IgD-negative memory B cell (primary cell): ENCODE data around the gene C2orf15. TPM values are rescaled to one million over a fixed set of nuclear protein-coding genes. Genes with fewer than 3 reads are reported as not detected.

Experiments
- H3K27ac Mint-ChIP-seq, 3 donors: one replicate each; pipeline ENCODE4 v1.8.0; 2020 to 2022; ENCODE audit warnings: mild to moderate bottlenecking in 3 of 3, mixed read lengths in 3 of 3, moderate library complexity in 1 of 3
- H3K27me3 Mint-ChIP-seq: one replicate; pipeline ENCODE4 v1.8.0; 2021; ENCODE audit warnings: mixed read lengths
- H3K36me3 Mint-ChIP-seq: one replicate; pipeline ENCODE4 v1.8.0; 2020; ENCODE audit warnings: mild to moderate bottlenecking, mixed read lengths
- H3K4me1 Mint-ChIP-seq, 3 donors: one replicate each; pipeline ENCODE4 v1.8.0; 2020 to 2022; ENCODE audit warnings: mixed read lengths in 3 of 3, mild to moderate bottlenecking in 1 of 3
- H3K4me3 Mint-ChIP-seq, 4 donors: one replicate each; pipeline ENCODE4 v1.8.0; 2020 to 2022; ENCODE audit warnings: mild to moderate bottlenecking in 4 of 4, mixed read lengths in 4 of 4, moderate library complexity in 3 of 4
- H3K9me3 Mint-ChIP-seq, 3 donors: one replicate each; pipeline ENCODE4 v1.8.0; 2020 to 2021; ENCODE audit warnings: mixed read lengths in 3 of 3, mild to moderate bottlenecking in 1 of 3
- polyA plus RNA-seq: library from polyadenylated mRNA; unstranded; fragments of 300-500 nt; fragmentation: Illumina TruSeq; gene quantifications from one replicate; pipeline ENCODE4 v1.2.3, GENCODE V29; 2021

Gene C2orf15
- polyA plus RNA-seq, 1 donor from 2014 or later = 2.0 TPM

DNA sequence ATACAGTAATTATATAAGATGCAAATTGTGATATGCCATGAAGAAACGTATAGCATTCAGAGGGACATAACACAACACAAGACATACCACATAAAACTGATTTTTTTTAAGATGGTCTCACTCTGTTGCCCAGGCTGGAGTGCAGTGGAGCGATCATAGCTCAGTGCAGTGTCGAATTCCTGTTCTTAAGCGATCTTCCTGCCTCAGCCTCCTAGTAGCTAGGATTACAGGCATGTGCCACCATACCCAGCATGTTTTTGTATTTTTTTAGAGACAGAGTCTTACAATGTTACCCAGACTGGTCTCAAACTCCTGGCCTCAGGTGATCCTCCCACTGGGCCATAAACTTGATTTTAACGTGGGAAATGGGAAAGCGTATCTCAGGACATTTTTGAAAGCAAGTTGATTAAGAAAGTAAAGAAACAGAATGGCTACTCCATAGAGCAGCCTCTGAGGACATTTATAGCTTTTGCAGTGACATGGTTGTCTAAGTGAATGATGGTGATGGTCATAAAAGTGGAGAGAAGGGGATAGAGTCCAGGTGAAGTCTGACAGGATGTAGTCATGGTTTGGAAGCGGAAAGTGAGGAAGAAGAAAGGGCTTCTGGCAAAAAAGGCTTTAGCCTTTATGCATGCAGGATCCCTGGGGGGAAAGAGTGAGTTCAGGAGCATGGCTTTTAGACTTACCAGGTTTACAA lies 10.8 kb downstream of the C2orf15 start:
- peaks cover 4% of the 10 kb centered on the region for H3K36me3 Mint-ChIP-seq
- no peaks in the 10 kb centered on the region for H3K9me3 Mint-ChIP-seq
- H3K27ac Mint-ChIP-seq = no peak overlapping the region
- no peaks in the 10 kb centered on the region for H3K27me3 Mint-ChIP-seq
- H3K4me3 Mint-ChIP-seq = no peak overlapping the region
- peaks cover 22 to 30% (median 27%) of the 10 kb centered on the region in 3 donors for H3K4me1 Mint-ChIP-seq

DNA sequence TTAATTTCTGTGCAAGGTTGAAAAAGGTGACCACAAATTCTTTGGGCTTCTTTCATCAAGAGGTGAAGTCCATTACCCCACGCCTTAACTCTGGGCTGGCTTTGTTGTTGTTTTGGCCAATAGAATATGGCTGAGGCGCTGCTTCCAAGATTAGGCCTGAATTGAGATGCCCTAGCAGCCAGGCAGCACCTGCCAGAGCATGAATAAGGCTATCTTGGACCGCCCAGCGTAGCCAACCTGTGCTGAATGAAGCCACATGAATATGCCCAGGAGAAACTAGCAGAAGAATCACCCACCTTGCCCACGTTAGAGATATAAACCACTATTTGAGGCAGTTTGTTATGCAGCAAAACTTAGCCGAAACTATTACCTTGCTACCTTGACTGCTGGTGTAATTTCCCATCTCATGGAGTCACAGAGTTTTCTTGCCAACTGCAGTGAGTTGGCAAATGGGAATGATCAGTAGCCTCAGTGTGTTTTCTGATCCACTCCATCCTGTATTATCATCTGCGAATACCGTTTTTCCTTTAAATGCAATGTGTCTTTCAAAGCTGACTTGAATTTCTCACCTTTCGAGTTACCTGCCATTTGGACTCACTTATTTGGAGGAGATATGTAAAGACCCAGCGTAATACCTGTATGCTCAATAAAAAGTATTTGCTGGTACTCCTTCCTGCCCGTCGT lies 12.6 kb downstream of the C2orf15 start:
- Mint-ChIP-seq H3K4me3 (peak overlapping the region in 2 of 4 donors; percentile 91 to 100), H3K36me3 (peaks cover 3% of the 10 kb centered on the region), H3K9me3 (no peaks in the 10 kb centered on the region), H3K4me1 (peaks cover 27 to 34% (median 33%) of the 10 kb centered on the region in 3 donors), H3K27me3 (no peaks in the 10 kb centered on the region), H3K27ac (peak overlapping the region in 2 of 3 donors; percentile 97 to 99)

DNA sequence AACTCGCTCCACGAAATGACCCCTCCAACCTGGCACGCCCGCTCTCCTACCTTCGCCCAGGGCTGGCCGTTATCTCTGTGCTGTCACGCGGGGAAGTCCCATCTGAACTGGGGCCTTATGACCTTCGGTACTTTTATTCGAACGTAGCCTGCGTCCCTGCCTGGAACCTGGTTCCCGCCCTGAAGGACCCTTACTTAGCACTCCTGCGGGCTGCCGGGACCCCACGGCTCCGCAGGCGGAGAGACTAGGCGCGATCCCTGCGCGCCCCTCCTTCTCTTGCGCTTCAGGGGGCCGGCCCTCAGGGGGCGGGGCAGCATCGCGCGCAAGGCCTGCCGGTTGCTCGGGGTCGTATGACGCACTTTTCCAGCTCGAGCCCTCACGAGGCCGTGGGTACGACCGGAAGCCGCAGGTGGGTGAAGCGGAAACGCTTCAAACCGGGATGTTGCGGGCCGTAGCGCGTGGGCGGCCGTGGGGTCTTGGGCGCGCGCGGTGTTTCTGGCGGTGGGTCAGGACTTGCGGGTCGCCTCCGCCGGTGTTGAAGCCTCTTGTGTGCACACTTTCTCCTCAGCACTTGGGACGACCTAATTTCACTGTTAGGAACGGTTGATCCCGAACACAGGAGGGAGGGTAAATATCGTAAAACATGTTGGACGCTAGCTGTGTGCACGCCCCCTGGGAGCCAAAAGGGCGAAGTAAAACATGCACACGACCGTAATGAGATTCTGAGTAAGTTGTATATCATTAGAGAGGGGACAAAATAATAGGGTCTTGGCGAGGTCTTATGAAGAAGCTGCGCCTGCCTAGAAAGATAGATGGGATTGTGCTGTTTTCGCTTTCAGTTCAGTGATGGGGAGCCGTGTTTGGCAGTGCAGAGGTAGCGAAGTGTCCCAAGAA lies 13.4 kb downstream of the C2orf15 start, which contains the start of the genes LIPT1 and TSGA10:
TSS of gene LIPT1 (plus strand) at position 325 of the 894 bp plus-strand sequence. CDS start 6,991 bp downstream, outside the sequence.
TSS of gene TSGA10 (minus strand) at position 300 of the 894 bp plus-strand sequence. CDS start 45,503 bp downstream, outside the sequence.
- Mint-ChIP-seq H3K27me3 (no peaks in the 10 kb centered on the region), H3K9me3 (no peaks in the 10 kb centered on the region), H3K4me1 (peaks cover 32 to 38% (median 37%) of the 10 kb centered on the region in 3 donors), H3K27ac (peak within 1 kb of the TSS in 2 of 3 donors; percentile 97 to 99), H3K4me3 (peak within 1 kb of the TSS in 2 of 4 donors; percentile 91 to 100), H3K36me3 (peaks cover 3% of the 10 kb centered on the region)

DNA sequence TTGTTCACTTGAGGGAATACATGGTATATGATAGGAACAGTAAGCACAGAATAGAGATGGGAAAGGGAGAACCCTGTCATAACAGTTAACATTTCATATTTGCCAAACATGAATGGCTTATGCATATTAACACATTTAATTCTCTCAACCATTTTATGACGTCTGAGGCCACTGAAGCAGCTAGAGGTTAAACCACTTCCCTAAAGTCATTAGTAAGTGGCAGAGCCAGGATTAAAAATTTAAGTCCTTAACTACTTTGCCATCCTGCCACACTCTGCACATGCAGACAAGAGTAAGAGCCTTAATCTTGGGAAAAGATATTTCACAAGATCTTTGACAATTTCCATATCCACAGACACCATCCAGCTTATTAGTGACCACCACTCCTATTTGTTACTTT lies 15.4 kb downstream of the C2orf15 start:
- H3K4me1 Mint-ChIP-seq = peaks cover 32 to 38% (median 37%) of the 10 kb centered on the region in 3 donors
- H3K9me3 Mint-ChIP-seq = no peaks in the 10 kb centered on the region
- H3K27me3 Mint-ChIP-seq = no peaks in the 10 kb centered on the region
- peak overlapping the region in 2 of 3 donors; percentile 97 to 99 for H3K27ac Mint-ChIP-seq
- H3K4me3 Mint-ChIP-seq = peak overlapping the region in 1 of 4 donors; percentile 82
- H3K36me3 Mint-ChIP-seq = peaks cover 7% of the 10 kb centered on the region

DNA sequence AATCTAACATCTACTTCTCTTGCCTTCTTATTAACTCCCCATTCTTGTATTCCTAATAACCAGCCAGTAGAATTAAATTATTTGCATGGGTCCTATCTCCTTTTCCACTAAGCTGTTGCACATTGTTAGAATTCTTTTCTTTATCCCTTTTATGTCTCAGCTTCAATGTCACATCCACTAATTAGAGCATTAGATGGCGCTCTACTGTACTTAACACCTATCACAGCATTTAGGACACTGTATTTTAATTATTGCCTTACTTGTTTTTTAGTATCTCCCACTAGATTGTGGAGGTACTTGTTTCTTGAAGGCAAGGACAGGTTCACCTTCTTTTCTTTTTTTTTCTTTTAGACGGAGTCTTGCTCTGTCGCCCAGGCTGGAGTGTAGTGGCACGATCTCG lies 17.1 kb downstream of the C2orf15 start:
- peaks cover 32 to 38% (median 36%) of the 10 kb centered on the region in 3 donors for H3K4me1 Mint-ChIP-seq
- peak overlapping the region in 2 of 3 donors; percentile 37 to 61 for H3K27ac Mint-ChIP-seq
- no peaks in the 10 kb centered on the region for H3K9me3 Mint-ChIP-seq
- H3K4me3 Mint-ChIP-seq = peak overlapping the region in 1 of 4 donors; percentile 15
- H3K36me3 Mint-ChIP-seq = peaks cover 8% of the 10 kb centered on the region
- no peaks in the 10 kb centered on the region for H3K27me3 Mint-ChIP-seq

DNA sequence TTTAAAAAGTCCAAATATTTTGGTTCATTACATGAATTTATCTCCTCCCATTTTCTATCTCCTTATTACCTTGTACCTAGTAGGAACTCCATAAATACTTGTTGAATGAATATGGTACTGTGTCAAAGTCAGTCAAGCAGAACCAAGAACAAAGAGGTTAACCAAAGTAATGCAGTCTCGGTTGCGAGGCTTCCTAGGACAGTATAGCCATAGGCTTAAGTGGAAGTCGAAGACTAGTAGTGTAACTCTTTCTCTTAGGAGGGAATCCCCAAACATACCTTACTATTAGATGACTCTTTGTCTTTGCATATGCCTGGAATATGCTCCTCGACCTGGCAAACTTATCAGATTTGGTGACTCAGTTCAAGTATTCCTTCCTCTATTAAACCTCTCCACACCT lies 18.1 kb downstream of the C2orf15 start:
- Mint-ChIP-seq H3K9me3 (no peaks in the 10 kb centered on the region), H3K4me3 (peak overlapping the region in 1 of 4 donors; percentile 18), H3K36me3 (peaks cover 10% of the 10 kb centered on the region), H3K4me1 (peaks cover 27 to 33% (median 29%) of the 10 kb centered on the region in 3 donors), H3K27ac (peak overlapping the region in 2 of 3 donors; percentile 8 to 54), H3K27me3 (no peaks in the 10 kb centered on the region)

DNA sequence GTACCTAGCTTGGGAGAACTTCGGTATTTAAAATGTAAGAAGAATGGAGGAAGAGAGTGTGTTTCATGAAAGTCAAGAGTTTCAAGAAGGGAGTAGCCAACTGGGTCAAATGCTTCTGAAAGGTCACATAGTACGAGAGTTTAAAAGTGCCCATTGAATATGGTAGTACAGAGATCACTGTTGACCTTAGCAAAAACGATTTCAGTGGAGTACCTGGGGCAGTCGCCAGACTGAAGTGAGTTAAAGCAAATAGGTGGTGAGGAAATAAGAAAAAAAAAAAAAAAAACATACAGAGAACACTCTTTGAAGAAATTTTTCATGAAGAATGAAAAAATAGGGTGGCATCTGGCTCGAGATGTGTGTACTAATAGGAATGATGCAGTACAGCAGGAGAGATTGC lies 24.7 kb downstream of the C2orf15 start:
- Mint-ChIP-seq H3K36me3 (peaks cover 5% of the 10 kb centered on the region), H3K4me1 (peaks cover 0 to 4% (median 0%) of the 10 kb centered on the region in 3 donors), H3K27me3 (no peaks in the 10 kb centered on the region), H3K27ac (peak overlapping the region in 2 of 3 donors; percentile 47 to 73), H3K9me3 (no peaks in the 10 kb centered on the region), H3K4me3 (no peak overlapping the region)

DNA sequence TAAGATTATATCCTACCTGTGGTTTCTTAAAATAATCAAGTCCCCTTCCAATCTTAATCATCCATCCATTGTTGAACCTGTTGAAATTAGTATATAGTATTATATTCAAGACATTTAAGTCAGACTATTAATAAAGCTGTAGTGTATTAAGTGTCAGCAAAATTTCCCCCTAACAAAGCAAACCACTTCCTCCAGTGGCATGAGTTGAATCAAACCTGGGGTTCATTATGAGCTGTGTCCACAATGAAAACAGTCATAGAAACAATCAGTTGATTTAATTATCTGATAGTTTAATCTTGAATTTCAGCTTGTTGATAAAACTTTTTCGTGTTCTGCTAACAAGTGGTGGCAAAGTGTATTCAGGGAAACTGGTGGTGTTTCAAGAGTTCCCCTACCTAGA lies 28.0 kb downstream of the C2orf15 start:
- Mint-ChIP-seq H3K9me3 (no peaks in the 10 kb centered on the region), H3K27ac (no peak overlapping the region), H3K27me3 (no peaks in the 10 kb centered on the region), H3K4me1 (no peaks in the 10 kb centered on the region), H3K36me3 (no peaks in the 10 kb centered on the region), H3K4me3 (no peak overlapping the region)

DNA sequence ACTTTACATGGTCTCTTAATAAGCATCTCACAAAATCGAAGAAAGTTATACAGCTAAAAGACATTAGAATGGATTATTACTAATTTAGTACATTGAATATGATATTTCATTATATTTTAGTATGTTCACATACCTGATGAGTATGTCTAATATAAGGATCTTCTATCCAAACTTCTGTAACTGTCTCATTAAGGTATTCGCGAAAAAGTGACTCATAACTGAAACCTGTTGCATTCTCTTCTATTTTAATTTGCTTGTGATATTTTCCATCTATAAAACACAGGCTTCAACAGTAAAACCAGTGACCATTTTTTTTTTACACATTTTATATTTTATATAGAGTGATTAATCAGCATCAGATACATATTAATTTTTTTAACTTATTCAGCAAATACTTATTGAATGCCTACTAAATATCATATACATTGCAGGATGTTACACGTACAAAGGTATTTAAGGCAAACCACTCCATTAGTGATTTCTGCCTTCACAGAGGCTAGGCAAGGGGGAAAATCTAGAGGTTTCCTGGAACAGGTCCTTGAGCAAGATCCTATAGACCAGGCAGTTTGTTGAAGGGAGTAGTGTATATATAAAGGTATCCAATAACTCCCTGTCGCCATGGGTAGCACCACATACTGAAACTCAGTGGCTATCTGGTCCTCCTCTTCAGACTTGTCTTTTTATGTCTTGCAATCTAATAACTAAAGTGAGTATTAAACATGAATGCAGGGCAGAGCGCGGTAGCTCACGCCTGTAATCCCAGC lies 30.1 kb downstream of the C2orf15 start:
- Mint-ChIP-seq H3K4me1 (peaks cover 0 to 3% (median 2%) of the 10 kb centered on the region in 3 donors), H3K36me3 (no peaks in the 10 kb centered on the region), H3K9me3 (no peaks in the 10 kb centered on the region), H3K27ac (peak overlapping the region in 1 of 3 donors; percentile 16), H3K4me3 (no peak overlapping the region), H3K27me3 (no peaks in the 10 kb centered on the region)

DNA sequence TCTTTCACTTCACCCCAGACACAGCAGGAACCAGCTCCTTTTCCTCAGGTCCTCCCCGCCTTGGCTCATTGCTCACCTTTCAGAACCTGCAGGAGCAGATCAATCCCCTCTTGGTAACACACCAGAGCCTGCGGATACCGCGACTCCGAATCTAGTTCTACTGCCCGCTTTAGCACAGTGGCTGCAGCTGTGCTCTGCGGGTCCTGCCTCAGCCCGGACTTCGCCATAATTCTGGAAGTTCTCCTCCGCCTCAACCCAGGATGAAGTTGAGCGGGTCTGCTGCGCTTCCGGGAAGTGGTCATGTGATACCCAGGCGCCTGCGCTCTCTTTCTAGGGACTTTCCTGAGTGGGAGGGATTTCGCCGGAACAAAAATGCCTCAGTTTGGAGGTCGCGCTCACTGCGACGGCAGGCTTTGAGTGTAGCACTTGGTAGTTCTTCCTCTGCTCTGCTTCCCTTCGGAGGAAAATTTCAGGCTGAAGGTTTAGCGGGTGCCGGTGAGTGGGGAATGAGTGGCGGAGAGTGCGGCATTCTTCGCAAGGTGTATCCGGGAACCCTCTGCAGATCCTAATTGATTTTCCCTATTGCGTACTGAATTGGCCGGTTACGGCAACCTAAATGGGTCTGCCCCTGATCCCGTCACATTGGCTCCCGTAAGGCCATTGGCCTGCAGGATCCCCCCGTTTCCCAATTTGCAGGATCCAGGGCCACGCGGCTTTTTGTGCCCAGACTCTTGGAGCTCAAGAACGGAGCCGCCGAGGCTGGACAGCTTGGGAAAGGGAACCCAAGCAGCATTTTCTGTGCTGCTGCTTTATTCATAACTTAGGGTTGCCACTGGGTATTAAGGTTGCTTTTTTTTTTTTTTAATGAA lies 39.5 kb downstream of the C2orf15 start, which contains the start of the genes MITD1 and MRPL30:
TSS of gene MITD1 (minus strand) at position 304 of the 869 bp plus-strand sequence. CDS start at position 227, 77 bp downstream.
TSS of gene MRPL30 (plus strand) at position 430 of the 869 bp plus-strand sequence. CDS start 5,020 bp downstream, outside the sequence.
- no peaks in the 10 kb centered on the region for H3K9me3 Mint-ChIP-seq
- H3K36me3 Mint-ChIP-seq = no peaks in the 10 kb centered on the region
- H3K4me1 Mint-ChIP-seq = peaks cover 42 to 48% (median 42%) of the 10 kb centered on the region in 3 donors
- no peaks in the 10 kb centered on the region for H3K27me3 Mint-ChIP-seq
- peak within 1 kb of the TSS; percentile 99 to 100 (median 99) for H3K4me3 Mint-ChIP-seq
- H3K27ac Mint-ChIP-seq = peak within 1 kb of the TSS; percentile 97 to 99 (median 99)

DNA sequence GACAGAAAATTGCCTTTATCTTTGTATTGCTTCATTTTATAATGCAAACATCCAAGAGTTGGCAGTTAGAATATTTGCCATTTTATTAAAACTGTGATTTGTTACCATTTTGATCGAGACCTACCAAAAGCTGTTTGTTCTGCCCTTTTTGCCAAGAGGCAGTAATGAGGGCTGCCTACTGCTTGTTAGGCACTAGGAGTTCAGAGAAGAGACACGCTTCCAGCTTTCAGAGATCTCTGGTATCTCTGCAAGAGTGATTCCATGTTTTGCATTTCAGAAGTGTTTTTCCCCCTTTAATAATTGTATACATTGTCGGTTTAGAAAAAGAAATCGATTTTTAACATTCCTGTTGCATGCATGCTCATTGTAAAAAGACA lies 40.1 kb downstream of the C2orf15 start:
- Mint-ChIP-seq H3K27me3 (no peaks in the 10 kb centered on the region), H3K27ac (peak overlapping the region; percentile 97 to 99 (median 99)), H3K36me3 (no peaks in the 10 kb centered on the region), H3K4me3 (peak overlapping the region; percentile 99 to 100 (median 99)), H3K4me1 (peaks cover 41 to 48% (median 42%) of the 10 kb centered on the region in 3 donors), H3K9me3 (no peaks in the 10 kb centered on the region)

DNA sequence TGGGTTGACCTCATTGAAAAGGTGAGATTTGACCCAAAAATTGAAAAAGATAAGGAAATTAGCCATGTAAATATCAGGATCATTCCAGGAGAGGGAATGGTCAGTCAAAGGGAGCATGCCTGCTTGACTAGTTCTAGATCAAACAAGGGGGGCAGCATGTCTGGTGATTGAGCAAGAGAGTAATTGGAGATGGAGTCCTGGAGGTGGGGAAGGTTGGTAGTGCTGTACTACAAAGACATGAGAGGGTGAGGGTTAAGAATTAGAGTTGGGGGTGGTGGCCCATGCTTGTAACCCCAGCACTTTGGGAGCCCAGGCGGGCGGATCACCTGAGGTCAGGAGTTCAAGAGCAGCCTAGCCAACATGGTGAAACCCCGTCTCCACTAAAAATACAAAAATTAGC lies 41.5 kb downstream of the C2orf15 start:
- Mint-ChIP-seq H3K36me3 (no peaks in the 10 kb centered on the region), H3K4me3 (peak overlapping the region in 2 of 4 donors; percentile 59 to 67)

DNA sequence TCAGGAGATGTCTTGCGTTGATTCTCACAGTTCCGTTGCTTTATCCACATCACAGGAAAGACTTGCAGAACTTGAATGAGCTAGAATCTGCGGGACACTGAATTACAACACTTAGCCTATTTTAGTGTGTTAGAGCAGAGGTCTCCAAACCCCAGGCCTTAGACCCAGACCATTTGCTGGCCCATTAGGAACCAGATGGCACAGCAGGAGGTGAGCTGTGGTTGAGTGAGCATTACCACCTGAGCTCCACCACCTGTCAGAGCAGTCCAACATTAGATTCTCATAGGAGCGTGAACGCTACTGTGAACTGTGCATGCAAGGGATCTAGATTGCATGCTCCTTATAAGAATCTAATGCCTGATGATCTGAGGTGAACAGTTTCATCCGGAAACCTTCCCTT lies 43.3 kb downstream of the C2orf15 start:
- peak overlapping the region in 1 of 3 donors; percentile 13 for H3K27ac Mint-ChIP-seq
- peaks cover 22 to 30% (median 29%) of the 10 kb centered on the region in 3 donors for H3K4me1 Mint-ChIP-seq
- H3K4me3 Mint-ChIP-seq = peak overlapping the region in 1 of 4 donors; percentile 77
- no peaks in the 10 kb centered on the region for H3K36me3 Mint-ChIP-seq
- H3K27me3 Mint-ChIP-seq = no peaks in the 10 kb centered on the region
- H3K9me3 Mint-ChIP-seq = no peaks in the 10 kb centered on the region

More for the DNA sequence above, 41.5 kb downstream of the C2orf15 start:
- Mint-ChIP-seq H3K9me3 (no peaks in the 10 kb centered on the region), H3K4me1 (peaks cover 34 to 41% (median 37%) of the 10 kb centered on the region in 3 donors), H3K27me3 (no peaks in the 10 kb centered on the region), H3K27ac (no peak overlapping the region)
